IPS-11a (cell line): ENCODE results near the gene CIT.
A peak's percentile ranks its signal among the peaks of the same experiment; 100 is the strongest.
"Not testable (repeated sequence)": the region's sequence is repeated elsewhere in the genome, so short reads cannot be mapped to it uniquely, and the experiment has no call there.

Source experiments
- H3K4me3 ChIP-seq: one replicate; pipeline ENCODE4 v1.5.1; 2013; ENCODE audit warnings: low read depth, low read length, control low read depth

CIT gene, protein sequence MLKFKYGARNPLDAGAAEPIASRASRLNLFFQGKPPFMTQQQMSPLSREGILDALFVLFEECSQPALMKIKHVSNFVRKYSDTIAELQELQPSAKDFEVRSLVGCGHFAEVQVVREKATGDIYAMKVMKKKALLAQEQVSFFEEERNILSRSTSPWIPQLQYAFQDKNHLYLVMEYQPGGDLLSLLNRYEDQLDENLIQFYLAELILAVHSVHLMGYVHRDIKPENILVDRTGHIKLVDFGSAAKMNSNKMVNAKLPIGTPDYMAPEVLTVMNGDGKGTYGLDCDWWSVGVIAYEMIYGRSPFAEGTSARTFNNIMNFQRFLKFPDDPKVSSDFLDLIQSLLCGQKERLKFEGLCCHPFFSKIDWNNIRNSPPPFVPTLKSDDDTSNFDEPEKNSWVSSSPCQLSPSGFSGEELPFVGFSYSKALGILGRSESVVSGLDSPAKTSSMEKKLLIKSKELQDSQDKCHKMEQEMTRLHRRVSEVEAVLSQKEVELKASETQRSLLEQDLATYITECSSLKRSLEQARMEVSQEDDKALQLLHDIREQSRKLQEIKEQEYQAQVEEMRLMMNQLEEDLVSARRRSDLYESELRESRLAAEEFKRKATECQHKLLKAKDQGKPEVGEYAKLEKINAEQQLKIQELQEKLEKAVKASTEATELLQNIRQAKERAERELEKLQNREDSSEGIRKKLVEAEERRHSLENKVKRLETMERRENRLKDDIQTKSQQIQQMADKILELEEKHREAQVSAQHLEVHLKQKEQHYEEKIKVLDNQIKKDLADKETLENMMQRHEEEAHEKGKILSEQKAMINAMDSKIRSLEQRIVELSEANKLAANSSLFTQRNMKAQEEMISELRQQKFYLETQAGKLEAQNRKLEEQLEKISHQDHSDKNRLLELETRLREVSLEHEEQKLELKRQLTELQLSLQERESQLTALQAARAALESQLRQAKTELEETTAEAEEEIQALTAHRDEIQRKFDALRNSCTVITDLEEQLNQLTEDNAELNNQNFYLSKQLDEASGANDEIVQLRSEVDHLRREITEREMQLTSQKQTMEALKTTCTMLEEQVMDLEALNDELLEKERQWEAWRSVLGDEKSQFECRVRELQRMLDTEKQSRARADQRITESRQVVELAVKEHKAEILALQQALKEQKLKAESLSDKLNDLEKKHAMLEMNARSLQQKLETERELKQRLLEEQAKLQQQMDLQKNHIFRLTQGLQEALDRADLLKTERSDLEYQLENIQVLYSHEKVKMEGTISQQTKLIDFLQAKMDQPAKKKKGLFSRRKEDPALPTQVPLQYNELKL (N-terminal part only)

GRCh38 chr12:119876761-119877638 lies at the start of gene CIT:
Gene CIT, minus strand, starts transcription at chr12:119877320. Its CDS starts 1,152 bp downstream, at chr12:119876168.
- H3K4me3 ChIP-seq: peak within 1 kb of the TSS; percentile 82

- no peak overlapping the region for H3K4me3 ChIP-seq
These were observed 48.1 kb upstream of the CIT start for GRCh38 chr12:119925269-119925668.

GRCh38 chr12:119920064-119920463 lies 42.9 kb upstream of the CIT start:
- H3K4me3 ChIP-seq: no peak overlapping the region

GRCh38 chr12:119915894-119916510 lies 38.9 kb upstream of the CIT start:
- no peak overlapping the region for H3K4me3 ChIP-seq

GRCh38 chr12:119914666-119915065 lies 37.5 kb upstream of the CIT start:
- H3K4me3 ChIP-seq: no peak overlapping the region

- H3K4me3 ChIP-seq: no peak overlapping the region
These were observed 36.6 kb upstream of the CIT start for GRCh38 chr12:119913536-119914330.

- no peak overlapping the region for H3K4me3 ChIP-seq
These were observed 34.1 kb upstream of the CIT start for GRCh38 chr12:119911182-119911581.

- H3K4me3 ChIP-seq: no peak overlapping the region
These were observed 33.5 kb upstream of the CIT start for GRCh38 chr12:119910586-119910985.

DNA sequence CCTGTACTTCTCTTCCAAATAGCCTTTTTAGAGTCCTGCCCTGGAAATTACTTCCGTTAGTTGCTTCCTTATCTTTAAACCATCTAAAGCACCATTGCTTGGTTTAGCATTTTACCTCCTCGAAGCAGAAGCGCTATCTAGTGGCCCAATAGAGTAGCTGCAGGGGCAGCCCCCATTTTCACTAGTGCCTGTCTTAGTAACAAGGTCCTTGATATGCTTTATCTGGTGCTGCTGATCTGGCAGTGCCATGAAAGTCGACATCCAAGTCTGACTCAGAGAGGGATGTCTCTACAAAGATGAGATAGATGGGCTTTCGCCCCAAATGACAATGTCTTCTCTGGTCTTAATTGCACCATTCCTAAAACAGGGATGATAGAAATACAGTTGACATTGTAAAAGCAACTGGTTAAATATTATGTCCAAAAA lies 25.0 kb upstream of the CIT start:
- H3K4me3 ChIP-seq: no peak overlapping the region

GRCh38 chr12:119901670-119902069 lies 24.6 kb upstream of the CIT start:
- no peak overlapping the region for H3K4me3 ChIP-seq

DNA sequence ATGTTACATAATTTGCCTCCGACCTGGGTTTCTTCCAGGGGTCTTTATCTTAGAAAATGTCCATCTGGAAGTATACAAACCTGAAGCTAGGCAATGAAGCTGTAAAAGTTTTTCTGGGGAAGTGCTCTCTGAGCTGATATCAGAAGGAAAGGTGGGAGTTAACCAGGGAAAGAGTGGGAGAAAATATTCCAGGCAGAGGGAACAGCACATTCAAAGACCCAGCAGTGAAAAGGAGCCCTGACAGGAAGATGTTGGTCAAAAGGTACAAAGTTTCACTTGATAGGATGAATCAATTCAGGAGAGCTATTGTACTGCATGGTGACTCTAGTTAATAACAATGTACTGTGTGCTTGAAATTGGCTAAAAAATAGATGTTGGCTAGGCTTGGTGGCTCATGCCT lies 17.8 kb upstream of the CIT start:
- no peak overlapping the region for H3K4me3 ChIP-seq

- not testable (repeated sequence) for H3K4me3 ChIP-seq
These were observed 15.5 kb upstream of the CIT start for GRCh38 chr12:119892611-119893010.

DNA sequence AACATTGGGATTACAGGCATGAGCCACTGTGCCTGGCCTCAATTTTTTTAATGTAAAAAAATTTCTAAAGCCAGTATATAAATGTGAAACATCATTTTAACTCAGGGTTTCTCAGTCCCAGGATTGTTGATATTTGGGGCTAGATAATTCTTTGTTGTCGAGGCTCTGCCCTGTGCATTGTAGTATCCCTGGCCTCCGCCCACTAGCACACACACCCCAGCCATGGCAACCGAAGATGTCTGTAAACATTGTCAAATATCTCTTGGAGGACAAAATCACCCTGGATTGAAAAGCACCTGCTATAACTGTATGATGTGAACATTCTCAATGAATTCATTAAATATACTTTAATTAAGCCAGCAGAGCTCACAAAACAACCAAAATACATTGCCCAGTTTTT lies 8.4 kb upstream of the CIT start:
- H3K4me3 ChIP-seq: no peak overlapping the region

DNA sequence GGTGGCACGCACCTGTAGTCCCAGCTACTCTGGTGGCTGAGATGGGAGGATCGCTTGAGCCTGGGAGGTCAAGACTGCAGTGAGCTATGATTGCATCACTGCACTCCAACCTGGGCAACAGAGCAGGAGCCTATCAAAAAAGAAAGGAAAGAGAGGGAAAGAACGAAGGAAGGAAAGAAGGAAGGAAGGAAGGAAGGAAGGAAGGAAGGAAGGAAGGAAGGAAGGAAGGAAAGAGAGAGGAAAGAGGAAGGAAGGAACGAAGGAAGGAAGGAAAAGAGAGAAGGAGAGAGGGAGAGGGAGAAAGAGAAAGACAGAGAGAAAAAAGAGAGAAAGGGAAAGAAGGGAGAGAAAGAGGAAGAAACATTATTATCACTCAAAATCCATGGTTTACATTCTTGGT lies 6.7 kb upstream of the CIT start:
- not testable (repeated sequence) for H3K4me3 ChIP-seq

DNA sequence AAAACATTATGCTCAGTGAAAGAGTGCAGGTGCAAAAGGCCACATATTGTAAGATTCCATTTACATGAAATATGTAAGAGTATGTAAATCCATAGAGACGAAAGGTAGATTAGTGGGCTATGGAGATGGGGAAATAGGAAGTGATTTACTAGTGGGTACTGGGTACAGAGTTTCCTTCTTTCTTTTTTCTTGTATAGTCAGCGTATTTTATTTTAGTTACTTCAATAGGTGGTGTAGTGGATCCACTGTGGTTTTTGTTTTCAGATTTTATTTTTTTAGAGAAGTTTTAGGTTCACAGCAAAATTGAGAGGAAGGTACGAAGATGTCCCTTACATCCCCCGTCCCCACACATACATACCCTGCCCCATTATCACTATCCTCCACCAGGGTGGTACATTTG lies 6.1 kb upstream of the CIT start:
- no peak overlapping the region for H3K4me3 ChIP-seq

DNA sequence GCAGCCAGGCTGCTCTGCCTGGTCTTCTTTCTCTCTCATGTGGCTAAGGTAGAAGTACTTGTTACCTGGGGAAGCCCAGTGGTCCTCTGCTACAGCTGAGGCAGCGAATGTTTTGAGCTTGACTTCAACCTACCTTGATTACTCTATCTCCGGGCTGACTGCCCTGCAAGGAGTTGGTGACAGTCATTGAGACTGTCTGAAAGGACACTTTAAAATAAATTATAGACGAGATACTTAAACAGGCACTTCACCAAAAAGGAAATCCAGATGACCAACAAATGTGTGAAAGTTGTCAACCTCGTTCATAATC lies 474 bp upstream of the CIT start:
- H3K4me3 ChIP-seq: peak overlapping the region; percentile 44

- no peak overlapping the region for H3K4me3 ChIP-seq
These were observed 6.7 kb downstream of the CIT start for GRCh38 chr12:119870457-119870856.

GRCh38 chr12:119869720-119870119 lies 7.4 kb downstream of the CIT start:
- H3K4me3 ChIP-seq: no peak overlapping the region

DNA sequence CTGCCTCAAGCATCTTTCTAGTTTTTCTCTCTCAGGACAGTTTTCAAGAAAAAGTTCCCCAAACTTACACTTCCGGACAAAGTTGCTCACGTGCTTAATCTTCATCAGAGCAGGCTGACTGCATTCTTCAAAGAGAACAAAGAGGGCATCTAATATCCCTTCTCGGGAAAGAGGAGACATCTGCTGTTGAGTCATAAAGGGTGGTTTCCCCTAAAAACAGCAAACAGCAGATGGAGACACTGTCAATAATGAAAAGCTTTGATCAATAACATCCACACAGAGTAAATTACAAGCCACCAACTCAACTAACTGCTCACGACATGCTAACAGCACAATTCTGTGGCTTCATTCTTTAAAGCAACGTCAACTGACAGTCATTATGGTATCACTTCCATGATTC lies 8.1 kb downstream of the CIT start:
- H3K4me3 ChIP-seq: no peak overlapping the region
